ENCODE results near the gene CNIH2. TPM values are rescaled to one million over a fixed set of nuclear protein-coding genes. Genes with fewer than 3 reads are reported as not detected.

CNIH2 gene
- total RNA-seq (2014; rRNA removed; shearing (Covaris generic)) = 4.4 and 12.4 TPM in 2 replicates

DNA sequence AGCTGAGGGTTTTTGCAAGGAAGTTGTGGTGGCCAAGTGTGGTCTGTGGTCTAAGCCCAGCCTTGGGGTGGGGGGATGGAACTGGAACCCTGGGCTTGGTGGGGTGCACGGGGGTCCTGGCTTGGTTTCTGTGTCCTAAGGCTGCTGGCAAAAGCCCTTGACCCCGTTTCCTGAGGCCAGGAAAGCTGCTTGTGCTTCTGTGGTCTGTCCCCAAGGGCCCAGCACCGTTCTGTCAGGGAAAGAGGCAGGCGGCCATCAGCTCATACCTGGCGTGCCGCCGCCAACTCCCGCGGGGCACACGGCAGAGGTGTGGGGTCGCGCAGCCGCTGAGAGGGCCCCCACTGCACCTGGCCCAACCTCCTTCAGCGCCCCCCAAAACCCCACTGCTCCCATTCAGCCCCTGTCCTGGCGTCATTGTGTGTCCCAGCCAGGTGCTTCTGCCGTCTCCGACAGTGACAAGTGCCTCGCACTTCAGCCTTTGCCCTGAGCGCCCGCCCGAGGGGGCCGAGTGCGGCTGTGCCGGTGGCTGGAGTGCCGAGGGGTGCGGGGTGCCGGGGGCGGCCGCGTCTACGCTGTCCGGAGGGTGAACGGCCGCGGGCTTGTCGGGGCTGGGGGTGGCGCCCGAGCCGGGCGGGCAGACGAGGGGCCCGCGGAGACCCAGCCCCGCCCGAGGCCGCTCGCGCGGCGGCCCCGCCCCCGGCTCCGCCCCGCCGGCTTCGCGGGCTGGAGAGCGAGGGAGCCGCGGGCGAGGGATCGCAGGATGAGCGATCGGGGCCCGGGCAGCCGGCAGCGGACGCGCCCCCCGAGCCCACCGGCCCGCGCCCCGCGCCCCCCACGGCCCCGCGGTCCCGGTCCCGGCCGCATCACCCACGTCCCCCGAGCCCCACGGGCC is at the start of gene CNIH2:
CNIH2 (plus strand) TSS at position 705 of the 892 bp plus-strand sequence. CDS start 282 bp downstream, outside the sequence.
- DNase-seq (ENCODE audit: low spot score) = peak; percentile 61
- in situ Hi-C loops (cut with HindIII; ENCODE audit: low sequenced_read_pairs) = no loop called here

DNA sequence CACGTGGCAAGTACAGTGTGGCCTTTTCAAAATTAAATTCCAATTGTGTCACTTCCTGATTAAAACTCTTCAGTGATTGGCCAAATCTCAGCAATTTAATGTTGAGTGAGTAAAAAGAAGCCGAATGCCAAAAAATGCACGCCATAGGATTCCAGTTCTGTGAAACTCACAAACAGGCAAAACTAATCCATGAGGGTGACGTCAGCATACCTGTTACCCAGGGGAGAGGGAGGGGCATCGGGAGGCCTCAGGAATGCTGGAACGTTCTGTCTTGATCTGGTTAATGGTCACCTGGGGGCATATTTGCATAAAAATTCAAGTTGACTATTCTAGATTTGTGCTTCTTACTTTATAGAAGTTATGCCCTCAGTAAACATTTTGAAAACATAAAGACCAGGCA is 49.5 kb upstream of the CNIH2 start:
- no peak for DNase-seq (ENCODE audit: low spot score)
- in situ Hi-C loops (cut with HindIII; ENCODE audit: low sequenced_read_pairs) = no loop called here

DNA sequence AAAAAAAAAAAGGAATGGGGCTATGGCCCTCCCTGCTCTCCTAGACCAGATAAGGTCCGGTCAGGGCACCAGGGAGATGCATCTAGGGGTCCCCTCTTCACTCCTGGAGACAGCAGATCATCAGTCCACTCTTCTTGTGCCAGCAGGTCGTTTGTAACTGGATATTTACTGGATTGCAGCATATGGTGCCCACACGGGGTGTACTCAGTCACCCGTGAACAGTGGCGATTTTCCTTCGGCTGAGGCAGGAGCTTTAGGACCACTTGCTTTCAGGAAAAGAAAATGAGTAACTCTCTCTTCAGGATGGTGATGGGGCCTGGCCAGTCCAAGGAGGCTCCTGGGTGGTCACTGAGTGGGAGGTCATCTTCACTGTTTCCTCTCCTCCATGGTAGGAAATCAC is 47.8 kb upstream of the CNIH2 start:
- DNase-seq (ENCODE audit: low spot score) = peak; percentile 89
- in situ Hi-C loops (cut with HindIII; ENCODE audit: low sequenced_read_pairs) = no loop called here

DNA sequence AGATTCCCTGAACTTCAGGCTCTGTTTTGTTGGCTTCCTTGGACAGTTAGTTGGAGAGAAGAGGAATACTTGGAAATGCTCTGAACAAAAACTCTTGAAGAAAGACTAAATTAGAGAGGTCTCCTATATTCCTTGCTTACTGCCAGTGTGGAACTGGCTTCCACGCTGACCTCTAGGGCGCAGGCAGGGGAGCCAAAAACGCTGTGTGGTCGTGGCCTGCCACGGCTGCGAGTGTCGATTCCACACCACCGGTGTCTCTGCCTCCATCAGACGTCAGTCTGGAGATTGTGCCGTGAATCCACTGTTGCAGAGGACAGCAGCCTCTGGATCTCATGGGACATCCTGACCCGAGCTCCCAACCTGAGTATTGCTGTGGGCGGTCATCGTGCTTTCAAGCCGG is 47.0 kb upstream of the CNIH2 start:
- in situ Hi-C loops (cut with HindIII; ENCODE audit: low sequenced_read_pairs) = no loop called here
- no peak for DNase-seq (ENCODE audit: low spot score)

DNA sequence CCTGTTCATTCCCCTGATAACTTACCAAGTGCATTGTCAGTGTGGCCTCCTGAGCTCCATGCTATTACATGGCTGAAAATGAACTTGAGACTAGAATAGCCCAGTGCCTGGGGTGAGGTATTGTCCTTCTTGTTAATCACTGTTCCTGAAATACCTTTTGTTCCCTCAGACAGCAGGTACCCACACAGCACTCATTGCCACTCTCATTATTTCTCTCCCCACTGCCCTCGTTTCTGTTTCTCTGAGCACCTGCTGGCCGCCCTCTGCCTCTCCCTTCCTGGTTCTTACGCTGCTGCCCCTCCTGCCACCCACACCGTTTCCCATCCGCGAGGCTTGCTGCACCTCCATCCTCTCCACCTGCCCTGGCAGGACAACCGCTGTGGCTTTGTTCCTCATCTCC is 46.4 kb upstream of the CNIH2 start:
- in situ Hi-C loops (cut with HindIII; ENCODE audit: low sequenced_read_pairs) = no loop called here
- DNase-seq (ENCODE audit: low spot score) = peak; percentile 93

DNA sequence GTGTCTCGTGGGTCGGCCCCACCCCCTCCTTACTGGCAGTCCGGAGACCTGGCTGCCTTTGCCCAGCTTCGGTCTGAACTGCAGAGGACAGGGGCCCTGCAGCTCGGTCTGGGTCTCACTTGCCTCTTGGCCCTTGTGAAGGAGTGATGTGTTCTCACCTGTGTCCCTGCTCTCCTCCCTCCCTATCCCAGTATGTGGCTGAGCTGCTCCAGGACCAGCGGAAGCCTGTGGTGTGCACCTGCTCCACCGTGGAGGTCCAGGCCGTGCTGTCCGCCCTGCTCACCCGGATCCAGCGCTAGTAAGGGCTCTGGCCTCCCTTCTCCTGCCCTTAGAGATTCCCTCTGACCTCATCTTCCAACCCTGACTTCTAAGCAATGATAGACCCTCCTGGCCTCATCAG is 45.2 kb upstream of the CNIH2 start:
- in situ Hi-C loops (cut with HindIII; ENCODE audit: low sequenced_read_pairs) = no loop called here
- DNase-seq (ENCODE audit: low spot score) = peak; percentile 65

DNA sequence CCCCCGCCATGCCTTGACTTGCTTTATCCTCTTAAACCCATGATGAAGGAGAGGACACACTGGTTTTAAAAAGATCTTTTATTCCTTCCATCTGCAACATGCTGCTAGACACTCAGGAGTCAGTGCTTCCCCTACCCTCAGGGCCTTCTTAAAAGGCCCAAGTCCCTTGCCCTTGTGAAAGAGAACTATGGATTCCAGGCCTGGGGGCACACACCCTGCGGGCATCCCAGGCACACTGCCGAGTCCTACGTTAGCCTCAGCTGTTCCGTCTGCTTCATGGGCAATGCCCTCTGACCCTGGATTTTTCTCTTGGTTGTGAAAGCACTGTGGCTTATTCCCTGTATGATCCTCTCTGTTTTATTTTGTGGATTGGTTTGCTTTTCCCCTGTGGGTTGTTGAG is 44.7 kb upstream of the CNIH2 start:
- in situ Hi-C loops (cut with HindIII; ENCODE audit: low sequenced_read_pairs) = no loop called here
- DNase-seq (ENCODE audit: low spot score) = no peak

DNA sequence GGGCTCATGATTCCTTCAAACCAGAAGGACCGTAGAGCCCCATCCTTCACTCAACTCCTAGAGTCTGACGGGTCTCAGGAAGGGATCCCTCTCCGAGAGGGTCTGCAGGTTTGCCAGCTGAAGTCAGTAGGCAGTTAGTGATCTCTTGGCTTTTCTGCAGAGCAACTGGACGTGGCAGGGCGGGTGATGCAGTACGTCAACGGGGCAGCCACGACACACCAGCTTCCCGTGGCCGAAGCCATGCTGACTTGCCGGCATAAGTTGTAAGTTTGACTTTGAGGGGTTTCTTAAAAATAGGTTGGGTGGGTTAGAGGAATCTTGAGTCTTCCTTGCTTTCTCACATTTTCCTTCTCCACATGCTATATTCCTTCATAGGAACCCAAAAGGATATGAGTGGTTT is 42.8 kb upstream of the CNIH2 start:
- in situ Hi-C loops (cut with HindIII; ENCODE audit: low sequenced_read_pairs) = no loop called here
- no peak for DNase-seq (ENCODE audit: low spot score)

DNA sequence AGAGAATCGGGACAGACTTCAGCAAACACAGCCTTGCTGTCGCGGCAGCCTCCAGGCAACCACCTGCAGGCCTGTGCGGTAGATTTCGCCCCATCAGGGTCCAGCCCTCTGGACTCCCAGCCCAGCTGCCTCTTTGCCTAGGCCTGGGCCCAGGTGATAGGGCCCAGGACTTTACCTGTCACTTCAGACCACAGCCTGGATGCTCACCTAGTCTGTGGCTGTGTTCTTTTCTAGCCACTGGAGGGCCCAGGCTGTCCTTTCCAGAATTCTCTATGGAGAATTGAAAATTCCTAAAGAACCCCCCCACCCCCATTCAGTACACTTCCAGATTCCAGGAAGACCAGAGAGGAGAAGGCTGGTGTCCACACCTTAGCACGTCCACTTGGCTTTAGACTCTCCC is 40.1 kb upstream of the CNIH2 start:
- in situ Hi-C loops (cut with HindIII; ENCODE audit: low sequenced_read_pairs) = no loop called here
- DNase-seq (ENCODE audit: low spot score) = no peak

DNA sequence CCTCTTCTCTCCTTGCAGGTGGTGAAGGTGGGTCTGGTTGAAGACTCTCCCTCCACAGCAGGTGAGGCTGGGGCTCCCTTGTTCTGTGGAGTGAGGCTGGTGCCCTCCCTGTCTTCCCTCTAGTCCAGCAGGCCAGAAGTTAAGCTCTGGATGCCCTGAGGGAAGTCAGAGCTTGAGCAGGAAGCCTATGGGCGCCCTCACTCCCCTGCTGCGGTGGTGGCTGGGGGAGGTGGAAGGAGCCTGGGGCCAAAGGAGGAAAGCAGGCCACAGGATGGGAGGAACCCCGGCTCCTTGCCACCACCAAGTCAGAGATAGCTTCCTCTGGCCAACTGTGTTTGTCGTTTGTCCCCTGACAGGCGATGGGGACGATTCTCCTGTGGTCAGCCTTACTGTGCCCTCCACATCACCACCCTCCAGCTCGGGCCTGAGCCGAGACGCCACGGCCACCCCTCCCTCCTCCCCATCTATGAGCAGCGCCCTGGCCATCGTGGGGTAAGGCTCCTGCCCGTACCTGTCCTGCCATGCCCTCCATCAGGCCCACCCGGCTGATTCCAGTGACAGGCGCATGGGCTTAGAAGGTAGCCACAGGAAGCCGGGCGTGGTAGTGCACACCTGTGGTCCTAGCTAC is 39.1 kb upstream of the CNIH2 start:
- in situ Hi-C loops (cut with HindIII; ENCODE audit: low sequenced_read_pairs) = no loop called here
- DNase-seq (ENCODE audit: low spot score) = no peak

DNA sequence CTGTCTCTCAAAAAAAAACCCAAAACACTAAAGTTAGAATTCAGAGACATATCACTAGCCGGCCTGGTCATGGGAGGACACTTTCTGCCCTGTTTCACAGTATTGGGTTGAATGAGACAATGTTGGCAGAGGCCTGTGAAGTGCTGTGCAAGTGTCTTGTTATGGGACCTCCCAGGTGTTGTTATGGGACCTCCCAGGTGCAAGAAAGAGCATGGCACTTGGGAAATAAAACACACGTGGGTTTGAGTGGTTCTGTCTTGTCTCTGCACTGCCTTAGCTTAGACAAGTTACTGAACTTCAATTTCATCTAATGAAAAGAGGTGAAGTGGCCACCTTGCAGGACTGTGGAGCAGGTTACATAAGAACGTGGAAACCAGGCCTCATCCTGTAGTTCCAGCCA is 38.5 kb upstream of the CNIH2 start:
- no peak for DNase-seq (ENCODE audit: low spot score)
- in situ Hi-C loops (cut with HindIII; ENCODE audit: low sequenced_read_pairs) = no loop called here

DNA sequence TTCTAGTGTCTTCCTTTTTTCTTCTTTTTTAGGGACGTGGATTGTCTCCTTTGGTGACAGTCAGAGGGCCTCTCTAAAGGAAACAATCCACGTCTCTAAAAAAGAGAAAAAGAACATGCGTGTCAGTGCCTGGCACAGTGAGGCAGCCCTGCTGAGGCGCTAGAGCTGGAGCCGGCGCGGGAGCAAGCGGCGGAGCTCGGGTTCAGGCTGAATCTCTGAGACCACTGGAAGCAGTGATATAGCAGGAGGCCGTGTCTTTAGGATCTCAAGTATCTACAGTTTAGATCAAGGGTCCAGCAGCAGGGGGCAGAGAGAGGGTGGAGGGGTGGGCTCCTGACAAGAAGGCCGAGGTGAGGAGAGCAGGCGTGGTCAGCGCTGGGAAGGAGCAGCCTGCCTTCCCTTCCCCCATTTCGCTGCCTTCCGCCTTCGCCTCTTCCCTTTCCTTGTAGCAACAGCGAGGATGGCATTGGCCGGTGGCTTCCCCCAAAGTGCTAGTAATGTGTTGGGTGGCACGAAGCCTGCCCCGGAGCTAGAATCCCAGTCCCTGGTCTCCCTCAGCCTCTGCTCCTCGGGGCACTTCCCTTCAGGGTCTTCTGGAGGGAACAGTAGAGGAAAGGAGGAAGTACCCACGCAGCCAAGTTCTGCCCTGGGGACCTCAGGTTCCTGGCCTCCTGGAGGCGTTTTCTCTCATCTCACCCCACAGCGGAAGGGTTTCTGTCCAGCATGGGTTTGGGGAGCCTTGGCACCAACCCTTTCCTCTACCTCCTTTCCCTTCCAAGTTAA is 37.8 kb upstream of the CNIH2 start:
- in situ Hi-C loops (cut with HindIII; ENCODE audit: low sequenced_read_pairs) = no loop called here
- DNase-seq (ENCODE audit: low spot score) = no peak

DNA sequence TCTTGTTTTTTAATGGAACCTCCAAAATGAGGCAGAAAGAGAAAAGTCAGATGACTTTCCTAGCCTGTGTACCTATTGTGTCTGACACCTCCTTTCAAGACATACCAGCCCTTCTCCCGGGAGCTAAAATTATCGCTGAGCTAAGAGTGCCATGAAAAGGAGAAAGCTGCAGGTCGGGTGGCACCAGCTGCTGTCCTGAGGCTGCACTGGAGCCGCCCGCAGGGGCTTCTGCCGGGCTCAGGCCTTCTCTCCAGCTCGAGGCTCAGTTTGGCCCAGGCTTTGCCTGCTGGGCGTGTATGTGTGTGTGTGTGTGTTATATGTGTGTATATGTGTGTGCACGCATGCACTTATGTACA is 37.2 kb upstream of the CNIH2 start:
- no peak for DNase-seq (ENCODE audit: low spot score)
- in situ Hi-C loops (cut with HindIII; ENCODE audit: low sequenced_read_pairs) = no loop called here

DNA sequence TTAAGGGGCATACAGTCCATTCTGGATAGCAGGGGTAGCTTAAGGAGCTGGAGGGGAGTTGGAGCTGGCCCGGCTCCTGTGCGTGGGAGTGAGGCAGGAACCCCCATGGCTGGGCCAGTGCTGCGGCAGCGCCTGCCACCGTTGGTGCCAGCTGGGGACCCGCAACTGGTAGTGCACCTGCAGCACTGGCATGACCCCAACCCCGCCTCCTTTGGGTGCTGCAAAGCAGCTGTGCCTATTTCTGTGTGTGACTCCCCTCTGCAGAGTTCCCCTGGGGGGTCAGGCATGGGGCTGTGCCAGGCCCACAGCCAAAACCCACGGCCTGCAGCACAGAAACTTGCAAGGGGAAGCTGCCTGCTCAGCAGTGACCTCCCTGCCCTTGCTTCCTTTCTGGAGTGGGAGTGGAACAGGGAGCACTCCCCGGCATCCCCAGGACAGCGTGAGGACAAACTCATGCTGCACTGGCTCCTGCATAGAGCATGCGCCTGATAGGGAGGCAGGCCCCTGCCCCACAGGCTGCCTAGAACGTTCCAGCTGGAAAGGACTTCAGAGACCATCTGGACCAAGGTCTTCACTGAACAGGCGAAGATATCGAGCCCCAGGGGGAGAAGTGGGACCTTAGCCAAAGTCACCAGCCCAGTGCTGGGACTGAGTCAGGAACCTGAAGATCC is 35.7 kb upstream of the CNIH2 start:
- DNase-seq (ENCODE audit: low spot score) = peak; percentile 93

DNA sequence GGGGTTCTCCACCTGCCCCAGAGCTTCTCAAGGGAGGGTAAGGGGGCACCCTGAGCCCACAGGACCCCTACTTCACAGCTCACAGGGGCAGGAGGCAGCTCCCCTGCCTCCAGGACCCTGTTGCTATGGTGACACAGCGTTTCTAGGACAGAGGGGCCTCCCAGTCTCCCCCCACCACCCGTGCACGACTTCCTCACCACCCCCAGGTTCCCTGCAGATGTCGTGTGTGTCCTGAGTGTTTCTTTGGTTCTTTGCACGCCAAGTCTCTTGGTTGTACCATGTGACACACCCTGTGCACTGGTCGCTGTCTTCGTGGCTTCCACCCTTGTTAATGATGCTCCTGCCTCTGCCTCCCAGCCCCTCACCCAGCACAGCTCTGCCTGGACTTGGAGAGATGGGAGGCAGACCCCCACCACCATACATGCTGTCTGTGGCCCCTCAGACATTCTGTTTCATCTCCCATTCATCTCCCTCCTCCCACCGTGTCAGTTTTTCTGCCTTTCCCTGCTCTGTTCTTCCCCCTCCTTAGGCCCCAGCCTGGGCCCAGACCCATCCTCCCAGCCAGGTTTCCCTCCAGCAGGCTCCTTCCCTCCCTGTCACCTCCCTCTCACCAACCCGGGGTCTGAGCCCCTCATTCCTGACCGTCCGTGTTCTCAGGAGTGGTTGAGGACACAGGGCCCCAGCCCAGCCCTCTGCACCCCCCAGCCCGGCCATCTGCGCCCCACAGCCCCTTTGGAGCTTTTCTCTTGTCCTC is 34.0 kb upstream of the CNIH2 start:
- in situ Hi-C loops (cut with HindIII; ENCODE audit: low sequenced_read_pairs) = no loop called here
- DNase-seq (ENCODE audit: low spot score) = no peak

More for the DNA sequence above, 35.7 kb upstream of the CNIH2 start:
- in situ Hi-C loops (cut with HindIII; ENCODE audit: low sequenced_read_pairs) = no loop called here

DNA sequence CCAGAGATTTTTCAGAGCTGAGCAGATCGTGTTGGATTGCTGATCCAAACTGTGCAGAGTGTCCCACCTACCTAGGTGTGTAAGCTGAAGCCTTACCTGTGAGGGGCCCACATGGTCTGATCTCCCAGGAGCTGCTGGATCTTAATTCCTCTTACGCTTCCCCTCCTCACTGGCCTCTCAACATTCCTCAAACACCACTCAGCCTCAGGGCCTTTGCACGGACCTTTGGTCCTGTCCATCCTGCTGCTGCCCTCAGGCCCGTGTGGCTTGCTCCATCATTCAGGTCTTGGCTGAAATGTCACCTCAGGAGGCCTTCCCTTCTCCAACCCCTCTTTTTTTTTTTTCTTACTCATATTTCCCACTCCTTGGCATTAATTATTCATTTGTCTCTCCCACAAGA is 30.7 kb upstream of the CNIH2 start:
- in situ Hi-C loops (cut with HindIII; ENCODE audit: low sequenced_read_pairs) = no loop called here
- no peak for DNase-seq (ENCODE audit: low spot score)

DNA sequence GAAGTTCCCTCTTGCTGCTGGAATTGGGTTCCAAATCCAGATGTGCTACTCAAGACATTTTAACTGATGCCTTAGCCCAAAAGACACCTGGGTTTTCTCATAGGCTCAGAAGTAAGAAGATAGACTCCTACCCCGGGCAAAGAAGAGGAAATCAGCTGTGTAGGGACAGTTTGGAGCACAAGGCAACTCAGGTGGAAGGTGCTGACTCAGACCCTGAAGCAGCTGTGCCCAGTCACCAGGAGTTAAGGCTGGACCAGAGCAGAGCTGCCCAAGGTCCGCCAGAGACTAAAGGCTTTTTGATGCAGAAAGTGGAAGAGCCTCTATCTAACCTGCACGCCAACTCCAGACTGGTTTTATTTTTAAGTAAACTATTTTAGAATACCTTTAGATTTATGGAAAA is 30.2 kb upstream of the CNIH2 start:
- in situ Hi-C loops (cut with HindIII; ENCODE audit: low sequenced_read_pairs) = no loop called here

DNA sequence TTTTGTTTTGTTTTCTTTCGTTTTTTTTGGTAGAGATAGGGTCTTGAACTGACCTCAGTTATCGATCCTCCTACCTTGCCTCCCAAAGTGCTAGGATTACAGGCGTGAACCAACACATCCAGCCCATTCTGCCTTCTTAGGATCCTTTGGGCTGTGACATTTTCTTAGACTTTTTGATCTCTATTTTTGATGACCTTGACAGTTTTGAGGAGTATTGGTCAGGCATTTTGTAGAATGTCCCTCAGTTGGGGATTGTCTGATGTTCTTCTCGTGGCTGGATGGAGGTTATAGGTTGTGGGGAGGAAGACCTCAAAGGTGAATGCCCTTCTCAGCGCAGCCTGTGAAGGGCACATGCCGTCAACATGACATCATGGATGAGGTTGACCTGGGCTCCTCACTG is 29.1 kb upstream of the CNIH2 start:
- in situ Hi-C loops (cut with HindIII; ENCODE audit: low sequenced_read_pairs) = no loop called here
- no peak for DNase-seq (ENCODE audit: low spot score)

More for the DNA sequence above, 30.2 kb upstream of the CNIH2 start:
- no peak for DNase-seq (ENCODE audit: low spot score)

DNA sequence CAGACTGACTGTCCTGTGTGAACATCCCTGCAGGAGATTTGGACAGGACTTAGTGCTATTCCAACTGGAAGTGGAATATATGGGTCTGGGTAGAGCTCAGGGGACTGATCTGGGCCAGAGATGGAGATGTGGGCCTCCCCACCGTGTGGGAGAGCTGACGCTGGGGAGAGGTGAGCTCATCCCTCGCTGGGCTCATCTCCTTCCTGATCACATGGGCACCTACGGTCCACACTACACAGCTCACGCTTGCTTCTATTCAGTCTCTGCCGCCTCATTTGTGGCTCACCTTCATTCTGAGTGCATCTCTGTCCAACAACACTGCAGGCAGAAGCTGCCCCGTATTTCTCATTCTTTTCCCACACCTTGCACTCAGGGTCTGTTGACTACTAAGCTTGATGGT is 26.2 kb upstream of the CNIH2 start:
- peak; percentile 80 for DNase-seq (ENCODE audit: low spot score)
- in situ Hi-C loops (cut with HindIII; ENCODE audit: low sequenced_read_pairs) = no loop called here

Measured in G401 (cell line).